Measurements from ENCODE around the gene TOR2A.
"Not testable (repeated sequence)": the region's sequence is repeated elsewhere in the genome, so short reads cannot be mapped to it uniquely, and the experiment has no call there.

TOR2A gene

DNA sequence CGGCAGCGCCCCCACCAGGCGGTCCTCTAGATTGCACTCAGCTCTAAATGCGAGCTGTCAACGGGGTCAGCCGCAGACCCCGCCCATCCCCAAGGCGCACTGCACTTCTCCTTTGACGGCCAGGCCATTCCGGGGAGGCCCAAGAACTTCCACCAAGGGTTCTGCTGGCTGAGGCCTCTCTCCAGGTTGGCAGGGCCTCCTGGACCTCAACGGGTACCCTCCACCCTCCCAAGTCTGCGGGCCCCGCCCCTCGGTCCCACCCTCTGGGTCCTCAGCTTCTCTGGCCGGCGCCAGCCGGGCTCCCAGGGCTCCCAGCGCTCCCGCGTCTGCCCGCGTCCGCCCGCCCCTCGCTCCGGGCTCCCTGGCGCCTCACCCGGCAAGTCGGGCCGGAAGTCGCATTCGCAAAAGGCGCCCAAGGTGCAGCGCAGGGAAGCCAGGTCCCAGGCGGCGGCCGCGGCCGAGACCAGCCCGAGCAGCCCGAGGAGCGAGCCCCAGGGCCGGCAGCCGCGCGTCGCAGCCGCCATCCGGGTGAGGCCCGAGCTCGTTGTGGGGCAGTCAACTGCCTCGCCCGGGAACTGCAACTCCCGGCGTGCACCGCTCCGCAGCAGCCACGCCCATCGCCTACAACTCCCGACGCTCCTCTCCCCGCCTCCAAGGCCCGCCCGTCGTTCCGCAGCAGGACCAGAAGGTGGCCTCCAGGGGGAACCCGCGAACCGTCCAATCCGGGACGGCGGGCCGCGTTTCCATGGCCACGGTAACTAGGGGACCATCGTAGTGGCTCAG, at the start of gene TOR2A:
Gene TOR2A, minus strand, starts transcription at position 548 of the 783 bp plus-strand sequence. Its CDS starts 24 bp downstream, at position 524.
- peak; percentile 95 for TF ChIP-seq CTCF (IDR thresholded peaks at IDR 0.05; ENCODE audit: borderline replicate concordance, control extremely low read depth, extremely low read depth, insufficient read depth, missing control alignments)
- in situ Hi-C loops (cut with MboI; ENCODE audit: low sequenced_read_pairs, unreplicated experiment): no loop called here
- DNase-seq (ENCODE audit: low spot score): peak; percentile 99

DNA sequence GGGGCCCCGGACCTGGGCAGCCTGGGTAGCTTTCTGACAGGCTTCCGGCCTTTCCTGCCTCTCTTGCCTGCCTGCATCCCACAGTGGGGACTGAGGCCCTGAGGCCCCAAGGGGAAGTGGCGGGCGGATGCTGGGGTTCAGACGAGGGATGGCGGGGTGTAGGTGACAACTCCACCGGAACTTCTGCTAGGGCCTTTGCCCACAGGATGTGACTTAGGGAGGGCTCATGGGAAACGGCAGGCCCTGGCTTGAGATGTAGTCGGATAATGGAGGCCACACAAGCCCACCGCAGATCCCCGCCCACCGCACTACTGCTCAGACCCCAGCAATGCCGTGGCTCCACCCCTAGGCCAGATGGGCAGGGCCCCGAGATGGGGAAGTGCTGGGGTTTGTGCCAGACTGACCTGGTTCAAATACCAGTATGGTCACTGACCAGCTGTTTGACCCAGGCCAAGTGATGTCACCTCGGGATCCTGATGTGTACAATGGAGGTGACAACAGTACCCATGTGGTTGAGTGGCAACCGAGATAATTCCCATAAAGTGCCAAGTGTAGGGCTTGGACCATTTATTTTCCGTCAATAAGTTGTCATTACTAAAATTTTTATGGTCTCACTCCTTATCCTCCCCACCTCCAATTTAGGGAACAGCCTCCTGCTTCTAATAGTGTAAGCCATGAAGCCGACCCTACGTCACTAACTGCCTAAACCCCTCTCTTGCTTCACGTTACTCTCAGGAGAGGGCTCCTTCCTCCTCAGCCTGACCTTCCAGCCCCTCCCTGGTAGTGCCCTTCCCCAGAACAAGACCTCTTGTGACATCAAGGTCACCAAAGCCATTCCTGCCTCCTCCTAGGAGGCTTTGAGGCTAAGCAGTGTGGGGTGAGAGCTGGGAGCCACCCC, 48.3 kb upstream of the TOR2A start:
- no peak for TF ChIP-seq CTCF (IDR thresholded peaks at IDR 0.05; ENCODE audit: borderline replicate concordance, control extremely low read depth, extremely low read depth, insufficient read depth, missing control alignments)
- in situ Hi-C loops (cut with MboI; ENCODE audit: low sequenced_read_pairs, unreplicated experiment): no loop called here
- peak; percentile 69 for DNase-seq (ENCODE audit: low spot score)

DNA sequence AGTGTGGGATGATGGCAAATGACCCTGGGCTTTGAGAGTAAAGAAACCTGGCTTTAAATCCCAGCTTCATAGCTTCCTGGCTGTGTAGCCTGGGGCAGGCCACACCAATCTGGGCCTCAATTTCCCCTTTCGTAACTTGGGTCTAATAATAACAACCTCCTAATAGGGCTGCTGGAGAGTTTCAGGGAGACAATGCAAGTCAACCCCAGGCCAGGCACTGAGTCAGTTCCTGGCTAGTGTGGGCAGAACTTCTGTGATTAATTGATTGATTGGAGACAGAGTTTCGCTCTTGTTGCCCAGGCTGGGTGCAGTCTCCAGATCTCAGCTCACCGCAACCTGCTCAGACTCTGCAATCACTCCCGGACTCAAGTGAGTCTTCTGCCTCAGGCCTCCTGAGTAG, 46.7 kb upstream of the TOR2A start:
- DNase-seq (ENCODE audit: low spot score): no peak
- in situ Hi-C loops (cut with MboI; ENCODE audit: low sequenced_read_pairs, unreplicated experiment): no loop called here
- no peak for TF ChIP-seq CTCF (IDR thresholded peaks at IDR 0.05; ENCODE audit: borderline replicate concordance, control extremely low read depth, extremely low read depth, insufficient read depth, missing control alignments)

GRCh38 chr9:127780909-127781308, 45.8 kb upstream of the TOR2A start:
- in situ Hi-C loops (cut with MboI; ENCODE audit: low sequenced_read_pairs, unreplicated experiment); DNase-seq (ENCODE audit: low spot score): not testable (repeated sequence)

DNA sequence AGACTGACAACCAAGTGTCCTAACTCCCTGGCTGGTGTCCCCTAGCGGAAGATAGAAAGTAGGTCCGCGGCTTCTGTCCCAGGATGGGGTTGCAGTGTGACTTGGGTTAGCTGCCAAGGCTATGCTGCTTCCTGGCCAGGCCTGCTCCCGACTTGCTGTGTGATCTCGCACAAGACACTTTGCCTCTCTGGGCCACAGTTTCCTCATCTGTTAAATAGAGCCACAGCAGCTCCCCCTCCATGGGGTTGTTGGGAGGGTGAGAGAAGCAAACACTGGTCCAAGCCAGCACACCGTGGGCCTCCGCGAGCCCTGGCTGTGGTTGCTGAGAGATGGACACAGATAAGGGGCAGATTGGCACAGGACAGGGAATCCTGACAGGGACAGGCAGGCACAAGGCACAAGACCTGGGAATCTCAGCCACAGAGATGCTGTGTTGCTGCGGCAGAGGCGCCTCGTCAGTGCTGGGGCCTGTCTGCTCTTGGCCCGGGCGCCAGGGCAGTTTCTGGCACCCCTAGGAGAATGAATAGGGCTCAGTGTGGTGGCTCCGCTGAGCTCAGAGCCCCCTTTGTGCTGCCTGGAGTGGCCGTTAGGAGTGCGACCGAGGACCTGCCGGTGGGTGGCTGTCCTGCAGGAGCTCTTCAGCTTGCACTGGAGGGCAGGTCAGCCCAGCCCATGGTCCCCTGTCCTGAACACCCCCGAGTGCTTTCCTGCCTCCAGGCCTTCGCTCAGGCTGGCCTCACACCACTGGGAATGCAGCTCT, 45.2 kb upstream of the TOR2A start:
- no peak for TF ChIP-seq CTCF (IDR thresholded peaks at IDR 0.05; ENCODE audit: borderline replicate concordance, control extremely low read depth, extremely low read depth, insufficient read depth, missing control alignments)
- in situ Hi-C loops (cut with MboI; ENCODE audit: low sequenced_read_pairs, unreplicated experiment): no loop called here
- DNase-seq (ENCODE audit: low spot score): no peak

DNA sequence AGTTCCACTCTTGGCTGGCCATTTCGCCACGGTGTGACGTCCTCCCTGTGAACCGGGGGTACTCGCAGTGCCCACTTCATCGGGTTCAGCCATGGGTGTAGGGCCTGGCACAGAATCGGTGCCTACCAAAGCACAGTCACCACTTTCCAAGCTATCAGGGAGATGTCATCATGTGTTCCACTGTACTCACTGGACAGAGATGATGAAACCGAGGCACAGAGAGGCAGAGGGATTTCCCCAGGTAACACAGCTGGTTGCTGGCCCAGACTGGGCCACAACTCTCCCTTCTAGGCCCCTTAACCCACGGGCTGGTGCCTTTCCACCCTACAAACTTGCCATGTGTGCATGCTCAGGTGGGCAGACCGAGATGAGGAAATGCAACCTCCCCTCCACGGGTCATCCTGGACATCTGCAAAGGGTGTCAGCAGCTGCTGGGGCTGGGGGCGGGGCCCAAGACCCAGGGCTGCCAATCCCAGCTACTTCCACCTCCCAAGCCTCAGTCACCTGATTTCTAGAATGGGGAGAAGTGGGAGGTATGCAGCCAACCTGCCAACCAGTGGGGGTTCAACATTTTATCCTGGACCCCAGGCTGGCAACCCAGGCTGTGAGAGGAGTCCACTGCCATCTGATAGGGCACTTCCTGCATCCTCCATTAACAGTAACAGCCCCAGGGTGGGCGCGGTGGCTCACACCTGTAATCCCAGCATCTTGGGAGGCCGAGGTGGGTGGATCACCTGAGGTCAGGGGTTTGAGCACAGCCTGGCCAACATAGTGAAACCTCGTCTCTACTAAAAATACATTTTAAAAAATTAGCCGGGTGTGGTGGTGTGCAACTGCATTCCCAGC, 44.3 kb upstream of the TOR2A start:
- in situ Hi-C loops (cut with MboI; ENCODE audit: low sequenced_read_pairs, unreplicated experiment): no loop called here
- no peak for TF ChIP-seq CTCF (IDR thresholded peaks at IDR 0.05; ENCODE audit: borderline replicate concordance, control extremely low read depth, extremely low read depth, insufficient read depth, missing control alignments)

More for the DNA sequence above, 44.3 kb upstream of the TOR2A start:
- peak; percentile 67 for DNase-seq (ENCODE audit: low spot score)

Measured in GM13976 (cell line).